HG03354 (cell line): ENCODE results near the gene ARL8B.
"Not testable (repeated sequence)": the region's sequence is repeated elsewhere in the genome, so short reads cannot be mapped to it uniquely, and the experiment has no call there.

Experiments
- ATAC-seq: cut with Tn5 transposase; IDR thresholded peaks from one replicate; pipeline ENCODE4 v1.9.1; 2021; ENCODE audit warnings: mild to moderate bottlenecking; ENCODE audit not compliant: unreplicated experiment, poor library complexity, severe bottlenecking

Gene ARL8B

DNA sequence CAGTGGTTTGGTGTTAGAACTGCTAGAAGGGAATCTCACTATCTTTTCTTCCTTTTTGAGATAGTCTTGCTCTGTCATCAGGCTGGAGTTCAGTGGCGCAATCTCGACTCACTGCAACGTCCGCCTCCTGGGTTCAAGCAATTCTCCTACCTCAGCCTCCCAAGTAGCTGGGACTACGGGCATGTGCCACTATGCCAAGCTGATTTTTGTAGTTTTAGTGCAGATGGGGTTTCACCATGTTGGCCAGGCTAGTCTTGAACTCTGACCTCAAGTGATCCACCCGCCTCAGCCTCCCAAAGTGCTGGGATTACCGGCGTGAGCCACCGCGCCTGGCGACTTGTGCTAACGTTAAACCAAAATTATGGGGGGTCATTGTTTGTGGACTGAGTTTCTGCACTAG lies 61.6 kb downstream of the ARL8B start:
- not testable (repeated sequence) for ATAC-seq

DNA sequence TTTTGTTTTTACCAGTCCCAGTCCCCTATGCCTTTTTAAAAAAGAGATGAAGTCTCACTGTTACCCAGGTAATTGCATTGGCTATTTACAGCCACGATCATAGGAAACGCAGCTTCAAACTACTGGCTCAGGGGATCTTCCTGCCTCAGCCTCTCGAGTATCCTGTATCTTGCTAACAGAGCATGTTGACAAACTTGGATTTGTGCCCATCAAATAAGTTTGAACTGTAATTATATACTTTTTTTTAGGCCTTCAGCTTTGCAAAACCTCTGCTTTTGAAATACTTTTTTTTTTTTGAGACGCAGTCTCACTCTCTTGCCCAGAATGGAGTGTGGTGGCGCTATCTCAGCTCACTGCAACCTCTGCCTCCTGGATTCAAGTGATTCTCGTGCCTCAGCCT lies 62.4 kb downstream of the ARL8B start:
- ATAC-seq: no peak

DNA sequence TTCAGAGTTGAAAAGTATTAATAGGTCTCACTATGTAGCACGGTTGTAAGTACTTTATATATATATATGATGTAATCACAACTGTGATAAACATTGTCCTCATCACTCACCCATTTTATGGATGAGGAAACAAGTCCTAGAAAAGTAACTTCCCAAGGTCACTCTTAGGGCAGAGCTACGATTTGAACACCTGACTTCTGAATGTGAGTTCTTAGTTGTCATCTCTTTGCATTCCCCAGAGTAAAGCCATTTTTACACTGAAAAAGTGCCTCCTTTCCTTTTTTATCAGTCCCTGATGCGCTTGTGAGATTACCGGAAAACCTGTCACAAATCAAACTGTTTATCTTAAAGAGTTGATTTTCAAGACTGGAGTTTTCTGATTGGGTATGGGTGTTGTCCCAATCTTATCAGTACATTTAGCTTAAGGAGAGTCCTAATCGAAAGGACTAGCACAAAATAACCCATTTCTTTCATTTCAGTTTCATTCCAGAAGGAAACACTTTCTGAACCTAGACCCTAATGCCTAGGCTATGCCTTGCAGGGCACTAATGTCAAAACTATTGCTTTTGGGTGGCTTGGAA lies 63.1 kb downstream of the ARL8B start:
- no peak for ATAC-seq

DNA sequence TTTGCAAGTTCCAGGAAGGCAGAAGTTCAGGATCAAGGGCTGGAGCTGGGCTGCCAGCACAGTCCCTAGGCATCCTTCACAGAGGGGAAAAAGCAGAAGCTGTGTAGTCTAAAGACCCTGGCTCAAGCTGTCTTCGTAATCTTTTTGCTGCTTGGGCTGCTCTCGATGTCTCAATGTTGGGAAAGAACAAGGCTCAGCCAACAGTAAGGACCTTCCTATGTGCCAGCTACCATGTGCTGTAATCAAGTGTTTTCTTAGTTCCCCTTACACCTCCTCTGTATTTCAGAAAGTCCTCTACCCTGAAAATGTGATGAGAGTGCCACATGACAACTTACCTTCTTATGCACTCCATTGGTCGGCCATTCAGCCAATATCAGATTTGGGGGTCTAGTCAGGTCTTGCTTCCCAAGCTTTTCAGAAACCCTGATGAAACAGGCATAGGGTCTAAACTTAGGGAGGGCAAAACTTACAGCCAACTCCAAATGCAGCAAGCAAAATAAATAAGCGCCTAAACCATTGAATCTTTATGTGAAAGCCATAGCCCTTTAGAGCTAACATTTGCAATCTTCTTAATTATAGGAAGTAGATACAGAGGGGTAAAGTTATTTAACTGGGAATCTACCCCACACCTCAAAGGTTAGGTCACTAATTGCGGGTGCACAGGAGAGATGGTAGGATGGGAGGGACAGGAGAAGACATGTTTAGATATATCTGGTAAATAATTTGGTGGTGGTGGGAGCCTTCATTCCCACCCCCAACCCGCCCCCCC lies 64.2 kb downstream of the ARL8B start:
- ATAC-seq: no peak

DNA sequence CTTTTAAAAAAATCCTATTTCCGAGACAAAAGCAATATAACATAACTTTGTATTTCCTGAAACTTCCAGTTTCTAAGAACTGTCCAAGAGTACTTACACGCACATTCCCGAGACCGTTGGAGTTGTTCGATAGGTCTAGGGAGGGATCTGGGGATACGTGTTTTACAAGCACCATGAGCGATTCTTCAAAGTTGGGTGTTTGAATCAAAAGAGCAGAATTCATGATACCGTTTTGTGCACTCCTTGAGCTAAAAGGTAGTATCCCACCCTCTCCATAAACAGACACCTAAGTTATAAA lies 64.7 kb downstream of the ARL8B start:
- no peak for ATAC-seq

DNA sequence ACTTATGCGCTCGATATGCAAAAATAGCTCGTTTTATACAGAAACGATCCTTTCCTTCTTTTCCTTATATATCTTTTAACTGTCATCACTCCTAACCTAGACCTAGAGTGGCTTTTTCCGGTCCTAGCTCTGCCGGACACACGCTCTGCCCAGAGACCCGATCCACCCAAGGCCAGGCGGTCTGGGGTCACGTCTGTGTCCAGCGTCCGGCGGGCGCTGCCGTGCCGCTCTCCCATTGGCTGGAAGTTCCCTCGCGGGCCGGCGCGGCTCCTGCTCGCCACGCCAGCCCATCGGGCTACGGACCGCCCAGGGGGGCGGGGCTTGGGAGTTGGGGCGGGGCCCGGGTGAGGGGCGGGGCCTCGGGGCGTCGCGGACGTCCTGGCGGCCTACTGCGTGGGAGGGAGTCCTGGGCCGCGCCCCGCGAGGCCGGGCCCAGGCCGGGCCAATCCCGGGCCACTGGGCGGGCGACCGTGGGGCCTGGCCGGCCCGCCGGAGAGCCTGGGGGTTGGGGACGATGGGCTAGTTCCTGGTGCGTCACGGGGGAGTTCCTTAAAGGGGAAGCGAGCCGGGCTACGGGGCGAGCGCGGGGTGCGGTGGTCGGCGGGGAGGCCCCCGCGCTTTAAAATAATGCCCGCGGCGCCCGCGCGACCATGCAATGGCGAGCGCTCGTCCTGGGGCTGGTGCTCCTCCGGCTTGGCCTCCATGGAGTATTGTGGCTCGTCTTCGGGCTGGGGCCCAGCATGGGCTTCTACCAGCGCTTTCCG lies 65.2 kb downstream of the ARL8B start, which contains the start of gene EDEM1:
TSS of gene EDEM1 (plus strand) at position 552 of the 764 bp plus-strand sequence. CDS start at position 651, 99 bp downstream.
- ATAC-seq: peak; percentile 84

DNA sequence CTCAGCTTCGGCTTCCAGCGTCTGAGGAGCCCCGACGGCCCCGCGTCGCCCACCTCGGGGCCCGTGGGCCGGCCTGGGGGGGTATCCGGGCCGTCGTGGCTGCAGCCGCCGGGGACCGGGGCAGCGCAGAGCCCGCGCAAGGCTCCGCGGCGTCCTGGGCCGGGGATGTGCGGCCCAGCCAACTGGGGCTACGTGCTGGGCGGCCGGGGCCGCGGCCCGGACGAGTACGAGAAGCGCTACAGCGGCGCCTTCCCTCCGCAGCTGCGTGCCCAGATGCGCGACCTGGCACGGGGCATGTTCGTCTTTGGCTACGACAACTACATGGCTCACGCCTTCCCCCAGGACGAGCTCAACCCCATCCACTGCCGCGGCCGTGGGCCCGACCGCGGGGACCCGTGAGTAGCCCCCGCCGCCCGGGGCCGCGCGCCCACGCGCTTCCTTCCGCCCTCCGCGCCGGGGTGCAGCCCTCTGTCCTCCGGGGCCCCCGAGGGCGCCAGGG lies 65.9 kb downstream of the ARL8B start:
- peak; percentile 22 for ATAC-seq

DNA sequence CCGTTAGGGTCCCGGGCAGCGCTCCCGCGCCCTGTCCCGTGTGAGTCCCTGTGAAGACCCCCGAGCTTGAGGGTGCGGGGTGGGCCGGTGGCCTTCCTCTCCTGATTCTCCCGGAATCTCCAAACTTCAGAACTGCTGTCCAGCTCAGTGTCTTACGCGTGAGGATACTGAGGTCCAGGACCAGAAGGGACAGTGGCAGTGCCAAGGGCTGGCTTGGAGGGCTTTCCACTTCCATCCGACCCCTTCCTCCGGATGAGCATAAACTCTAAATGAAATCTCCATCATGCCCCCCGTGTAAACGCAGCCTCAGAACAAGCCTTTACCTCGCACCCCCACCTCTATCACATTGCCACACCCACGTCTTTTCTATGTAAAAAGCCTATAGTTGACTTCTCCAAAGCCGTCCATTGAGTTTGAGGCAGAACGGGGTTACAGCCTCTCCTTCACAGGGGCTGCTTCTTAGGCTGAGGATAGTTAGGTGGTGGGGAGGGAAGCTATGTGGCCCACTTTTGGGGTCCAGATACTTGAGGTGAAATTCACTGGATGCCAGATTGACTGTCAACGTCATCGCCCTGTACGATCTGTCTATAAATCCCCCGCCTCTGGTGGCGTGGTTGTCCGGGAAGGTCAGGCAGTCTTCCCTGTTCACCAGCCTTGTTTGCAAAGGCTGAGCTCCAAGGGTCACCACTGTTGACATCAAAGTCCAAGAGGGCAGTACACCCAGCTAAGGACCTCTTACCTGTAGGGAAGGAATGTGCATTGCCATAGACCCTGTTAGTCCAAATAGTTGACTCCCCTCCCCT lies 66.5 kb downstream of the ARL8B start:
- ATAC-seq: peak; percentile 8

DNA sequence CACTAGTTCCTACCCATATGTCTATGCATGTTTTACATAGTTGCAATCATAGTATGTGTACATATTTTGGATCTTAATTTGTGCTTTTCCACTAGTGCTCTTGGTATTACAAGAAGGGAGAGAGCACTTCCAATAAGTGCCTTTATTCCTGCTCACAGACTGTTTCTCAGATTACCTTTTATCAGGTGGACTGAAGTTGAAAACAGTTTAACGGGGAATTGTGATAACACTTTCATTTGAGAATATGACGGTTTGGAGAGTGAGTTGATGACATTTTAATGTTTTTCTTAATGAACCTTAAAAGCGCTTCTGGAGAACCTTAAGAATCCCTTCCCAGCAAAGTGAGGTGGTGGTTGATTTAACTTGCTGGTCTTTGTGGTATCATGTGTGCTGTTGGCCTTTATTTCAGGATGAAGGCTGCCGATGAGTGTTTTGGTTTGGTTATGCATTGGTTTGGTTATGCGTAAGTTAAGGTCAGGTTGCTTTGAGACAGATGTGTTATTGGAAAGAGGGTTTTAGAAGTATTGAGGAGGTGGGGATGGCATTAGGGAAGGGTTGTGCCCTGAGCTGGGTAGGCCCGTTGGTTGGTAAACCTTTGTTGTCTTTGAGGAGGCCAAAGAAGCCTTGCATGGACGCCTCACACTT lies 68.2 kb downstream of the ARL8B start:
- no peak for ATAC-seq

DNA sequence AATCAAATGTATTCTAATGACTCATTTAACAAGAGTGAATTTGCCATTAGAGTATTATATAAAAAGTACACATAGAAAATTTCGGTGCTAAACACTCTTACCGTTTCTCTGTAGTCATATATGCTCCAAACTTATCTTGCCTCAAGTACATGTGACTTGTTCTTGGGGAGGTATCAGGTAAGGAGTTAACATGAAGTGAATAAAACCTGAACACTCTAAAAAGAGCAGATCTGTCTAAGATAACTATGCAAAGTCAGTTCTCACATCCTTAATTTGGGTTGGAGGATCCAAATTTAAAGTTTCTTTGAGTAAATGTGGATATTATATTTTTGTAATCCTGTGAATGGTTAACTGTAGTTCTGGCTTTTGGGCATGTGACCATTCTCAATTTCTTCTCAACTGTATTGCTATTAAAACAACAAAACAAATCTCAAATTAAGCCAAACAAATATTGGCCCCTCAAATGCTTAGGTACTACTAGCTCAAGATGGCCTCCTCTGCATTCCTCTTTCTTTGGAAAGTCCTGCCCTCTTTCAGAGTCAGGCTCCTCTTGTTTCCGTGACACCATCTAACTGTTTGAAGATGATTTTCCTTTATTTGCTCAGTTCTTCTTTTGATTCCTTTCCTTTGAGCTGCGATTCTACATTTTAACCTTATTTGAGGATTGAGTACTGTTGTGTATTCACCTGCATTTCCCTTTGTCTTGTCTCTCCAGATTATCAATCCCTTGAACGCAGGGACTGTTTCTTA lies 69.6 kb downstream of the ARL8B start:
- ATAC-seq: peak; percentile 4

DNA sequence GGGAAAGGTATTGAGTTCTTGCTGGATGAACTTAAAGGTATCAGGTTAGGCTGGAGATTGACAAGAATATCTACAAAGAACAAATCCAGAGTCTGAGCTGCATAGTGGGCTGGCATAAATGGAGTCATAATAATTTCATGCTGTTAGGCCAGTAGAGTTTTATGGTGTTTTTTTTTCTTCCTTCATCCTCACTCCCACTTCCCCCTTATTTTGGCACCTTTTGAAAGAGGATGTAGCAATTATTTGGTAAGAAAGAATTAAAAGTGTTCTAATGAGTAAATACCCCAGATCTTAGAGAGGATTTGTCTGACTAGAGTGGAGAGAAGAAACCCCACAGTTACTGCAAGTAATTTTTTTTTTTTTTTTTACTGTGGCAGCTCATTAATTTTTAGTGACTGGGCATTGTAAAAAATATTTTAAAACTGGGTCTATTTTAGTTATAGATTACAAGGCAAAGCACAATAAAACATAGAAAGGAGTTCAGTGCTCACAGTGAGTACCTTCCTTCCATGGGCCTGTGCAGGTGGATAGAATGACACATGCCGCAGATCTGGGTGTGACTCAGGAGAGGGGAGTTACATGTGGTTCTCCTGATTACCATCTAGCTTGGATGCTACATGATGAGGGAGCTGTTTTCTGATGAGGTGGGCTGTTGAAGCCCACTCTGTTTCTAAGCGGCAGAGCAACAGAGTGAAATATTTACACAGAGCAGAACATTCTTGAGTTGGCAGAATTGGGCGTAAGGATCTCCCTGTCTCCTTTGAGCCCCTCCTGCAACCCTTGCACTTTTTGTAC lies 70.7 kb downstream of the ARL8B start:
- no peak for ATAC-seq

DNA sequence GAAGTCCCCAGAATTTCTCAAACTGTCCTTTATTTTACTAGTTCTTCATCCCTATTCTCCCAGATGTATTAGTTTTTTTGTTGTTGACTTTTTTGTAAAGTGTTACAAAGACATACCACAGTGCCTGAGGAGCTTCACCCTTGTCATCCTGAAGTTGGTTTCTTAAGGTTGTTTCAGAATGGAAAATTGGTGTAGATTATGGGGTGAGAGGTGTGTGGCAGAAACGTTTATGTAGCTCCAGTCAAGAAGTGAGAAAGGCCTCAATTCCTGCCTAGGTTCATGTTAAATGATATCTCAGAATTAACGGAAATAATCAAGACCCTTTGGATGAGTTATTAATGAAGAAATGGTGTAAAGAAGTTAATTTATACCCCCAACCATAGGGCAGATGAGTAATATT lies 72.2 kb downstream of the ARL8B start:
- no peak for ATAC-seq

DNA sequence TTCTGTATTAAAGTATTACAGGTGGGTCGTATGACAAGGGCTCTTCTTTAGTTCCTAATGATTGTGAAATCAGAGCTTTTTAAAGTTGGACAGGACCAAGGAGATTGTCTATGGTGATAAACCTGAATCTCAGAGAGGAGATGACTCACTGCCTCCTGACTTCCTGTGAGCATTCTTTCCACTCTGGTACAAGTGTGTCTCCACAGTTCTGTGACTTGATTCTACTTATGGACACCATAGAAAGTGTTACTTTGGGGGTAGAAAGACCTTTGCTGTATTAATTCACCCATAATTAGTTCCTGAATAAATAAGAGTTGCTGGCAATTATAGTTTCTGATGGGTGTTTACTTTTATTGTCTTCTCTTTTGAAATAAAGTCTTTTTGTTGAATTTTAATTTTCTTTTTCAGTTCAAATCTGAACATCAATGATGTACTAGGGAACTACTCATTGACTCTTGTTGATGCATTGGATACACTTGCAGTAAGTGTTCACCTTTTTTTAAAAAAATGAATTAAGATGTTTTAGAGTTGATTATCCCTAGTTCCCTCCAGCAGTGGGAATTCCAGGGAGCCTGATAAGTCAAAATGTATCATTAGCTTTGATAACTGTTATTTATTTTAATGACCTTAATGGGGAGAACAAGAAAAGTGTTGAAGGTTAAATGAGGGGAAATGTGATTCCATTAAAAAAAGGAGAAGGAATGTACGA lies 72.9 kb downstream of the ARL8B start:
- peak; percentile 42 for ATAC-seq

DNA sequence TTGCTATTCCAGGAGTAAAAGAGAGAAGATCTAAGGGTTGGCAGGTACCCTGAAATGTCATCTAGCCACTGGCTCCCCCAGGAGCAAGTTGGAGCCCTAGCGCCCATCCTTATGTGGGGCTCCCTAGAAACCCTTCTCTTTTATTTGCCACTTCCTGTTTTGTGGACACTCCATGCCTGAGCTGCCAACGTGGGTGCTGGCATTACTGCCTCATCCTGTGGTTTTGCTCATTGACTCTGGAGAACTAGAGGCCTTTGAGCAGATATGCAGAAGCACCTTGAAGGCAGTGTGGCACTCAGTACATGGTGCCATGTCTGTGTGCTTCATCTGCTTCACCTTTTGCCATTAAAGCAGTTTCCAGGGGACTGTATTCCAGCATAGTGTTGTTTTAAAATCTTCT lies 73.5 kb downstream of the ARL8B start:
- ATAC-seq: no peak

DNA sequence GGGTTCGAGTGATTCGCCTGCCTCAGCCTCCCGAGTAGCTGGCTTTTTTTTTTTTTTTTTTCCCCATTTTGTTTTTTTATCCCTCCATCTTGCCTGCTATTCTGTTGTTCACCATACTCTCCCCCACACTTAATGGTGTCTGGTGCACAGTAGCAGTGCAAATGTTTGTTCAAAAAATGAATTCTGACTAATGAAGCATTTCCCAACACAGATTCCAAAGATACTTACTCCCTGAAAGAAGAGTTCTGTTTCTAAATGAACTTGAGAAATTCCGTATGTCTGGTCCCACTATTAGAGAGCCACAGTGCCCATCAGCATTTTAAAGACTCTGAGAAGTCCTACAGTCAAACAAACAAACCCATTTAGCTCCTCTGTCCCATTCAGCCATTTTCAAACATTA lies 74.9 kb downstream of the ARL8B start:
- ATAC-seq: no peak

DNA sequence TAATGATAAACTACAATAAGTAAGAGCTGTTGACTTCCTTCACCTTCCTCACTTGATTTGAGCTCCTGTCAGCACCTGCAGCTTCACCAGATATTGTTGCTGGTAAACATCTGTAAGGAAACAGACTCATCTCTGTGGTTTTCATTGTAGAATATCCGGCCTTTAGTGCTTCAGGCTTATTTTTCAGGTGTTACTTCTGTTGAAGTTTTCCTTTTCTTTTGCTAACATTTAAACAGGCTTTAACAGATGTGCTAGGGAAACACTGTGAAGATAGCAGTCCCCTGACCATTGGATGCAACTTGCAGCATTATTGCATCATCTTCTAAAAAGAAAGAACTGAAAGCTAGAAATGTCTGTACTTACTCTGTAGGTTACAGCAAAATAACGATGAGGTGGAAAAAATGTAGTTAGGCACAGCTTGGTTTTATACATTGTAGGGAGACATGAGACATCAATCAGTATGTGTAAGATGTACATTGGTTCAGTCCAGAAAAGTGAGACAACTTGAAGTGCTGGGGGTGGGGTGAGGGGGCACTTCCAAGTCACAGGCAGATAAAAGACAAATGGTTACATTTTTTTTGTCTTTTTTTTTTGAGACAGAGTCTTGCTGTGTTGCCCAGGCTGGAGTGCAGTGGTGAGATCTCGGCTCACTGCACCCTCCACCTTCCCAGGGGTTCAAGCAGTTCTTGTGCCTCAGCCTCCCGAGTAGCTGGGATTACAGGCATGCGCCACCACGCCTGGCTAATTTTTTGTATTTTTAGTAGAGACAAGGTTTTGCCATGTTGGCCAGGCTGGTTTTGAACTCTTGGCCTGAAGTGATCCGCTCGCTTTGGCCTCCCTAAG lies 75.6 kb downstream of the ARL8B start:
- peak; percentile 84 for ATAC-seq

DNA sequence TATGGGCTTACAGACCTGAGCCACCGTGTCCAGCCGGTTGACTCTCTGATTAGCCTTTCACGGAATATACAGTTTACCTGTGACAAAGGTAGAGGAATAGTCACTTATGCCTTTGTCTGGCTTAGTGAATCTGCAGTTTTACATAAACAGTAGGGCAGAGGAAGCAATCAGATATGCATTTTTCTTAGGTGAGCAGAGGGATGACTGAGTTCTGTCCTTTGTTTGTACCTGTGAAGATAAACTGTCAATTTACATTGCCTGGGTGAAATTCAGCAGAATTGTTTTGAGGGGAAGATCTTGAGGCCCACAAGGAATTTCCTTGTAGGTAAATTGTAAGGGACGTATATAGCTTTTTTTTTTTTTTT lies 76.2 kb downstream of the ARL8B start:
- ATAC-seq: no peak
